BJ (cell line): ENCODE results near the gene KIF16B. TPM values are rescaled to one million over a fixed set of nuclear protein-coding genes. Genes with fewer than 3 reads are reported as not detected.

Source experiments
- CTCF ChIA-PET: fragments of 350-600 bp; formaldehyde crosslinking; extraction: SDS; loops from one replicate; lab custom pipeline; 2021; ENCODE audit warnings: antibody characterized with exemption, inconsistent platforms; lab: Yijun Ruan, JAX
- POLR2A ChIA-PET: fragments of 300-600 bp; sonication (Branson Sonifier 250); formaldehyde crosslinking; extraction: SDS; loops from one replicate; lab custom pipeline; 2021; ENCODE audit warnings: antibody characterized with exemption; lab: Charles Lee
- DNase-seq: peaks from one replicate; pipeline ENCODE4 v3.0.0-alpha.2; 2011; ENCODE audit warnings: low read depth
- H3K27me3 ChIP-seq: 2 replicates; pipeline ENCODE4 v1.6.0; 2011; ENCODE audit warnings: low read length; ENCODE audit not compliant: control insufficient read depth, insufficient read depth
- H3K36me3 ChIP-seq: 2 replicates; pipeline ENCODE4 v1.5.1; 2011; ENCODE audit warnings: low read length; ENCODE audit not compliant: control insufficient read depth, insufficient read depth
- H3K4me3 ChIP-seq: 2 replicates; pipeline ENCODE4 v1.5.1; 2011; ENCODE audit warnings: low read depth, mild to moderate bottlenecking, control low read depth, low read length
- CTCF ChIP-seq: IDR thresholded peaks from 2 replicates; pipeline ENCODE4 v1.5.1; 2011; ENCODE audit warnings: low read depth, mild to moderate bottlenecking, control low read depth, inconsistent platforms, low read length, moderate library complexity; ENCODE audit not compliant: insufficient read depth
- polyA plus RNA-seq: library from polyadenylated mRNA; depleted of rRNA; stranded (reverse); fragments of >200 nt; gene quantifications from 2 replicates; pipeline ENCODE4 v1.2.3, GENCODE V29; 2011

The KIF16B gene
- polyA plus RNA-seq, 1 experiment: 3.2 TPM

- POLR2A ChIA-PET: no interaction called here
- TF ChIP-seq CTCF: no peak
- no peak for DNase-seq
- CTCF ChIA-PET: interaction anchor here (1.3 kb wide), 1 partner anchor 15 kb away, joined by 3 read pairs; no protein-coding TSS in a partner anchor
- Histone ChIP-seq H3K4me3 (no peak overlapping the region), H3K27me3 (no peaks in the 10 kb centered on the region), H3K36me3 (no peaks in the 10 kb centered on the region)
These were observed 43.8 kb upstream of the KIF16B start for GRCh38 chr20:16617056-16617455.

- Histone ChIP-seq H3K4me3 (no peak overlapping the region), H3K36me3 (no peaks in the 10 kb centered on the region), H3K27me3 (no peaks in the 10 kb centered on the region)
- no peak for TF ChIP-seq CTCF
- ChIA-PET POLR2A (no interaction called here), CTCF (no interaction called here)
- no peak for DNase-seq
These were observed 43.1 kb upstream of the KIF16B start for GRCh38 chr20:16616317-16616716.

DNA sequence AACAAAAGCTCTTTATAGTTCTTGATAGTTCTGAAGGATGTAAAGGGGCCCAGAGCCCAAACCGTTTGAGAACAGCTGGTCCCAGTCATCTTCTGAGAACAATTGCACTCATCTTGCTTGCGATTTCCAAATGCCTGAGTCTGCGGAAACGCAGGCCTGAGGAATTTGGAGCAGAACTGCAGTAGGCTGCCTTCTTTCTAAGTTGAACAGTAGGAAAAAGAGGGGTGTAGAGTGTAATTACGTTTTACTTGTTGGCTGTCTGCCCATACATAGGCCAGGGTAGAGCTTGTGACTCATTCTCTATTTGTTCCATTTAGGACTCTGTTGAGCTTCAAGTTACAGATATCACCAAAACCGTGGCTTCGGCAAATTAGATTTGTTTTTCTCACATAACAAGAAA is 42.0 kb upstream of the KIF16B start:
- DNase-seq: no peak
- ChIA-PET CTCF (interaction anchor here (1.4 kb wide), 1 partner anchor 97 kb away, joined by 3 read pairs; no protein-coding TSS in a partner anchor), POLR2A (no interaction called here)
- TF ChIP-seq CTCF: no peak
- no peaks in the 10 kb centered on the region for H3K36me3 ChIP-seq
- no peak overlapping the region for H3K4me3 ChIP-seq
- H3K27me3 ChIP-seq: no peaks in the 10 kb centered on the region

- Histone ChIP-seq H3K27me3 (no peaks in the 10 kb centered on the region), H3K36me3 (no peaks in the 10 kb centered on the region), H3K4me3 (no peak overlapping the region)
- POLR2A ChIA-PET: no interaction called here
- DNase-seq: no peak
- CTCF ChIA-PET: interaction anchor here (1.4 kb wide), 2 partner anchors 9 to 96 kb away, joined by 3 read pairs; no protein-coding TSS in a partner anchor
- TF ChIP-seq CTCF: no peak
These were observed 40.7 kb upstream of the KIF16B start for GRCh38 chr20:16613954-16614353.

DNA sequence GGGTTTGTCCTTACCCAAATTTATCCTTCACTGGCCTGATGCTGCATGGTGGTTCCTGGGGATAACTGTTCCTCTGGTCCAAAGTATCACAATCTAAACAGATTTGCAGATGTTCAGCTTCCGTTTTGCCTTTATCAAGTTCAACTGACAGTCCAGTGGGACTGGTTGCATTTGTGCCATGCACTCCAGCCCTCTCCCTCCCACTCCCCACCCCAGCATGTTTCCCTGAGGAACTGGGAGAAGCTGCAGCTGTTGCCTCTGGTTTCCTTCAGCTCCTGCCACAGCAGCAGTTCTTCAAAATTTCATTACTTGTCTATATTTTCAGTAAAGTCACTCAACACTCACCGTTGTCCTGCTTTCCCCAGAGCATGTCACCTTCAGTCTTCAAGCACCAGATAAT is 39.5 kb upstream of the KIF16B start:
- TF ChIP-seq CTCF: no peak
- no peak for DNase-seq
- no peaks in the 10 kb centered on the region for H3K36me3 ChIP-seq
- CTCF ChIA-PET: no interaction called here
- POLR2A ChIA-PET: no interaction called here
- H3K27me3 ChIP-seq: no peaks in the 10 kb centered on the region
- H3K4me3 ChIP-seq: no peak overlapping the region
